GM19463 (cell line): ENCODE data around the gene ISL1.

Source experiments
- ATAC-seq: cut with Tn5 transposase; IDR thresholded peaks from one replicate; pipeline ENCODE4 v1.9.1; 2021; ENCODE audit warnings: mild to moderate bottlenecking, moderate library complexity; ENCODE audit not compliant: unreplicated experiment

ISL1 gene

GRCh38 chr5:51383131-51384121 is at the start of gene ISL1:
TSS of gene ISL1 (plus strand) at chr5:51383448. CDS start at chr5:51383672, 224 bp downstream.
- peak; percentile 57 for ATAC-seq

- ATAC-seq, result no peak
Observed at GRCh38 chr5:51336878-51337277, 46.4 kb upstream of the ISL1 start.

GRCh38 chr5:51345106-51345505 is 38.1 kb upstream of the ISL1 start:
- no peak for ATAC-seq

- no peak for ATAC-seq
Observed at GRCh38 chr5:51347157-51347556, 36.1 kb upstream of the ISL1 start.

- no peak for ATAC-seq
Observed at GRCh38 chr5:51347704-51348103, 35.5 kb upstream of the ISL1 start.

- no peak for ATAC-seq
Observed at GRCh38 chr5:51371052-51371451, 12.2 kb upstream of the ISL1 start.

- ATAC-seq, result no peak
Observed at GRCh38 chr5:51373880-51374523, 9.2 kb upstream of the ISL1 start.

GRCh38 chr5:51375084-51375483 is 8.2 kb upstream of the ISL1 start:
- ATAC-seq, result no peak

- ATAC-seq, result no peak
Observed at GRCh38 chr5:51376509-51376908, 6.7 kb upstream of the ISL1 start.

- no peak for ATAC-seq
Observed at GRCh38 chr5:51377151-51378060, 5.8 kb upstream of the ISL1 start.

- no peak for ATAC-seq
Observed at GRCh38 chr5:51378061-51378409, 5.2 kb upstream of the ISL1 start.

- no peak for ATAC-seq
Observed at GRCh38 chr5:51378448-51379330, 4.6 kb upstream of the ISL1 start.

GRCh38 chr5:51379331-51379700 is 3.9 kb upstream of the ISL1 start:
- no peak for ATAC-seq

GRCh38 chr5:51380603-51381207 is 2.5 kb upstream of the ISL1 start:
- no peak for ATAC-seq

- ATAC-seq, result no peak
Observed at GRCh38 chr5:51381761-51382474, 1.3 kb upstream of the ISL1 start.

- ATAC-seq, result no peak
Observed at GRCh38 chr5:51382521-51383130, 622 bp upstream of the ISL1 start.

GRCh38 chr5:51384281-51384840 is 1.1 kb downstream of the ISL1 start:
- no peak for ATAC-seq

GRCh38 chr5:51385216-51385615 is 2.0 kb downstream of the ISL1 start:
- ATAC-seq, result no peak
